GM12878 (cell line): ENCODE results near the gene TRIM38. TPM values are rescaled to one million over a fixed set of nuclear protein-coding genes. Genes with fewer than 3 reads are reported as not detected.

Source experiments
- ATAC-seq: fragments of 200-7000 bp; cut with Tn5 transposase; 3 replicates; pipeline ENCODE4 v1.9.1; 2020; ENCODE audit warnings: mild to moderate bottlenecking, moderate library complexity
- BruUV-seq: library from RNA; stranded (reverse); fragments of 400-500 nt; replicated peaks from 2 replicates; lab custom pipeline; 2021; lab: Mats Ljungman, UMichigan
- CTCF ChIA-PET: fragments of 300-600 bp; sonication (Branson Sonifier 250); formaldehyde crosslinking; extraction: SDS; loops from one replicate; lab custom pipeline; 2021; ENCODE audit warnings: inconsistent platforms; lab: Yijun Ruan, JAX
- POLR2A ChIA-PET: fragments of 350-600 bp; formaldehyde crosslinking; extraction: SDS; loops from one replicate; lab custom pipeline; 2021; ENCODE audit warnings: inconsistent platforms; lab: Charles Lee
- RAD21 ChIA-PET: fragments of 300-600 bp; sonication (Branson Sonifier 250); formaldehyde crosslinking; loops from one replicate; lab custom pipeline; 2023; ENCODE audit warnings: antibody characterized with exemption; ENCODE audit not compliant: unreplicated experiment; lab: Charles Lee
- SMC1A ChIA-PET: fragments of 300-600 bp; sonication (Branson Sonifier 250); formaldehyde crosslinking; loops from one replicate; lab custom pipeline; 2023; ENCODE audit not compliant: unreplicated experiment, uncharacterized antibody; lab: Charles Lee
- DNase-seq: peaks from one replicate; pipeline ENCODE4 v3.0.0-alpha.2; 2011; ENCODE audit warnings: low read depth, low spot score
- FAIRE-seq: peaks from 3 replicates; lab custom pipeline; 2011; peaks lifted over from hg19 to GRCh38; lab: Jason Lieb, UNC
- H2AFZ ChIP-seq: 2 replicates; pipeline ENCODE4 v1.6.0; 2011; ENCODE audit warnings: low read depth, low read length, control low read depth; ENCODE audit not compliant: control insufficient read depth
- H3K27ac ChIP-seq: 2 replicates; pipeline ENCODE4 v1.5.1; 2011; ENCODE audit warnings: control low read depth; ENCODE audit not compliant: control insufficient read depth, insufficient read depth
- H3K27me3 ChIP-seq, 2 experiments: replicated peaks in 1 of 2; 2 replicates each; pipeline versions ENCODE4 v1.6.0 to v1.6.1; 2011; ENCODE audit warnings: low read length in 1 of 2; ENCODE audit not compliant: control insufficient read depth in 2 of 2, insufficient read depth in 2 of 2
- H3K36me3 ChIP-seq, 2 experiments: 2 replicates each; pipeline ENCODE4 v1.5.1; 2011; ENCODE audit warnings: low read length in 1 of 2; ENCODE audit not compliant: control insufficient read depth in 2 of 2, insufficient read depth in 2 of 2
- H3K4me1 ChIP-seq: 2 replicates; pipeline ENCODE4 v1.6.1; 2011; ENCODE audit warnings: mild to moderate bottlenecking, low read length, moderate library complexity, mixed read lengths; ENCODE audit not compliant: control insufficient read depth, insufficient read depth
- H3K4me2 ChIP-seq: 2 replicates; pipeline ENCODE4 v1.6.0; 2011; ENCODE audit warnings: control low read depth; ENCODE audit not compliant: control insufficient read depth, insufficient read depth
- H3K4me3 ChIP-seq: fragments of 200-600 bp; sonication (generic); 2 replicates; pipeline ENCODE4 v1.5.1; 2016
- H3K79me2 ChIP-seq: 2 replicates; pipeline ENCODE4 v1.6.0; 2011; ENCODE audit warnings: low read length; ENCODE audit not compliant: control insufficient read depth, insufficient read depth
- H3K9ac ChIP-seq: 2 replicates; pipeline ENCODE4 v1.8.0; 2011; ENCODE audit warnings: low read length, control low read depth, mixed read lengths; ENCODE audit not compliant: control insufficient read depth, insufficient read depth
- H3K9me3 ChIP-seq: replicated peaks from 3 replicates; pipeline ENCODE4 v1.5.1; 2011; ENCODE audit warnings: mild to moderate bottlenecking, low read length; ENCODE audit not compliant: control insufficient read depth, insufficient read depth
- H4K20me1 ChIP-seq: 2 replicates; pipeline ENCODE4 v1.6.0; 2011; ENCODE audit not compliant: control insufficient read depth, insufficient read depth
- ATF2 ChIP-seq: IDR thresholded peaks from 2 replicates; pipeline ENCODE4 v1.6.1; 2012; ENCODE audit warnings: low read length, inconsistent platforms
- CBFB ChIP-seq: IDR thresholded peaks from 2 replicates; pipeline ENCODE4 v1.6.1; 2016; ENCODE audit warnings: antibody characterized with exemption, low read depth
- CHD2 ChIP-seq: IDR thresholded peaks from 2 replicates; pipeline ENCODE4 v1.6.1; 2011; ENCODE audit warnings: low read depth, low read length, improper control_type of control experiment, borderline replicate concordance
- CUX1 ChIP-seq: IDR thresholded peaks from 2 replicates; pipeline ENCODE4 v1.6.1; 2012; ENCODE audit warnings: improper control_type of control experiment, low read depth, low read length; ENCODE audit not compliant: insufficient replicate concordance
- EZH2 ChIP-seq: IDR thresholded peaks from 2 replicates; pipeline ENCODE4 v1.6.1; 2012; ENCODE audit warnings: low read depth, mild to moderate bottlenecking, control low read depth, inconsistent platforms, low read length, borderline replicate concordance; ENCODE audit not compliant: control insufficient read depth
- IRF4 ChIP-seq: IDR thresholded peaks from 2 replicates; pipeline ENCODE4 v1.6.1; 2011; ENCODE audit warnings: low read depth, low read length
- MYB ChIP-seq: fragments of 150-350 bp; IDR thresholded peaks from 2 replicates; pipeline ENCODE4 v1.6.1; 2014; ENCODE audit warnings: mild to moderate bottlenecking, low read depth, low read length, borderline replicate concordance
- PML ChIP-seq: IDR thresholded peaks from 2 replicates; pipeline ENCODE4 v1.6.1; 2012; ENCODE audit warnings: low read length, inconsistent platforms
- RELA ChIP-seq: fragments of 450-650 bp; IDR thresholded peaks from 2 replicates; pipeline ENCODE4 v1.8.0; 2014; ENCODE audit warnings: borderline replicate concordance; ENCODE audit not compliant: partially characterized antibody
- SMARCA5 ChIP-seq: fragments of 450-650 bp; IDR thresholded peaks from 2 replicates; pipeline ENCODE4 v1.6.1; 2017; ENCODE audit warnings: mild to moderate bottlenecking
- TBL1XR1 ChIP-seq: IDR thresholded peaks from 2 replicates; pipeline ENCODE4 v1.6.1; 2012; ENCODE audit warnings: low read depth, low read length, improper control_type of control experiment
- YBX1 ChIP-seq: fragments of 450-650 bp; IDR thresholded peaks from 2 replicates; pipeline ENCODE4 v1.6.1; 2016; ENCODE audit warnings: antibody characterized with exemption
- ZBTB4 ChIP-seq: fragments of 450-650 bp; formaldehyde crosslinking; IDR thresholded peaks from 2 replicates; pipeline ENCODE4 v1.4.0; 2022; ENCODE audit warnings: mild to moderate bottlenecking, moderate library complexity
- WGBS: methylation state at CpG from one replicate; pipeline ENCODE4 v1.1.6; 2016; ENCODE audit warnings: low lambda C conversion rate; ENCODE audit not compliant: insufficient replicate concordance, insufficient coverage; ENCODE audit errors: missing lambda C conversion rate; 5-methylcytosine and 5-hydroxymethylcytosine counted together
- in situ Hi-C: fragments of 300-500 bp; cut with MboI; formaldehyde crosslinking; loops from 9 replicates; pipeline ENCODE4 v1.14.3; 2018; ENCODE audit warnings: mixed read lengths
- intact Hi-C: fragments of 100-400 bp; cut with micrococcal nuclease; formaldehyde crosslinking; loops from one replicate; pipeline ENCODE4 v1.14.2; 2022; ENCODE audit not compliant: unreplicated experiment
- polyA plus RNA-seq, 11 experiments: library from polyadenylated mRNA; depleted of rRNA in 4 of 11; unstranded in 6 of 11; stranded (reverse) in 5 of 11; fragments of >200 nt; fragmentation: Nextera tagmentation in 4 of 11; fragmentation: Illumina TruSeq in 1 of 11; extraction: Ambion mirVana in 4 of 11; extraction: Trizol in 1 of 11; gene quantifications; 1 replicate in 1 of 11; 2 replicates in 10 of 11; pipeline versions ENCODE4 v1.2.1 to v1.2.3, GENCODE V29; 2011 to 2016; ENCODE audit warnings: inconsistent platforms in 2 of 11, missing spikeins in 2 of 11, low read depth in 1 of 11
- total RNA-seq, 4 experiments: library from RNA; depleted of rRNA in 3 of 4; stranded (reverse); fragments of >200 nt in 3 of 4; fragmentation: Illumina TruSeq in 1 of 4; extraction: Trizol in 1 of 4; gene quantifications; 2 replicates each; pipeline versions ENCODE4 v1.2.1 to v1.2.3, GENCODE V29; 2013 to 2021

TRIM38 gene
- total and polyA plus RNA-seq, 10 of the 15 experiments (the other 5 are each of a cell fraction or from before 2014, with no cell fraction given), result 4.5 to 14.7 (median 11.1) TPM

DNA sequence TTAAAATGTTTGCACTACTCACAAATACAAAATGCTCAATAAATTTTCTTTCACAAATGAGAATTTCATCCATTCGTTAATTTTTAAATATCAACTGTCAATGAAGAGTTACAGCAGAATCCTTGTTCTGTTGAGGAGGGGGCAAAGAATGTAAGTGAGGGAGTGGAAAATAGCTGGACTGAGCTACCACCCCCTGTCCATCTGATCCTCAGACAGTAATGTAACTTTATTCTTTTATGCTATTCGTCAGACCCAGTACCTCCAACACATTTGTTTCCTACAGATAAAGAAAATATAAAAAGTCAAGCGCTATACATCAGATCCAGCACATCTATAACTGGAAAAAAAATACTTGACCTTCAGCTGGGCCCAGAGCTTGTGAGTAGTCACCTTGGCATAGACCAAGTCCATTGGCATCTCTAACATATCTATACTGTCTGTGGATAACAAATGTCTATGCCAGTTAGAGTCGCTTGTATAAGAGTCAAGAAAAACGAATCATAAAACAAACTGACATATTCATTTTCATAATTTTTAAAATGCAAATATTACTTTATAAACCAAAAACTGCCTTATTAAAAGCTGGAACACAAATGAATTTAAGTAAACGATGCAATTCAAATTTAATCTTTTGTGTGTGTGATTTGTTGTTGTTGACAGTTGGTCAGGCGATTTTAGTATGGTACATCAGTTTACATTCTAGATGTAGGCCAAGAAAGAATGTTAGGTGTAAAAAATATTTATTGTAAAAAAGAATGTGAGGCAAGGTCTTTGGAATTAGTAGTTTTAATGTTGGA, 67.5 kb downstream of the TRIM38 start:
- CTCF ChIA-PET, result interaction anchor here (0.8 to 12.3 kb wide), 8 partner anchors 9 to 312 kb away, joined by 3 to 117 read pairs (median 10); a partner anchor contains a TSS
- Histone ChIP-seq H3K9ac (peak overlapping the region; percentile 45), H3K36me3 (no peaks in the 10 kb centered on the region), H3K9me3 (no peaks in the 10 kb centered on the region), H3K27ac (peak overlapping the region; percentile 95), H3K79me2 (no peaks in the 10 kb centered on the region)
- no peak for ATAC-seq
- no peak for FAIRE-seq
- in situ Hi-C loops, result loop anchor here (5.0 kb wide), 3 partner anchors 1117 to 1862 kb away; a partner anchor contains a TSS
- SMC1A ChIA-PET, result interaction anchor here (0.8 to 4.4 kb wide), 5 partner anchors 8 to 310 kb away, joined by 3 to 39 read pairs (median 3); a partner anchor contains a TSS
- 62% methylated on average over 7 of the region's 7 CpGs for WGBS
- TF ChIP-seq MYB (no peak), CHD2 (no peak), TBL1XR1 (no peak), RELA (no peak), SMARCA5 (no peak), YBX1 (no peak), ZBTB4 (CRISPR knock-in tag) (no peak), CBFB (no peak), PML (no peak), IRF4 (no peak), ATF2 (no peak), CUX1 (no peak), EZH2 (no peak)
- TF ChIP-seq, all 136 proteins: peak for 0
- no TSS peak for BruUV-seq
- Histone ChIP-seq H4K20me1 (no peaks in the 10 kb centered on the region), H3K27me3 (no peaks in the 10 kb centered on the region), H2AFZ (no peak overlapping the region), H3K4me3 (peak overlapping the region; percentile 4; the same call in 1 of the 2 replicates), H3K4me1 (peaks cover 9% of the 10 kb centered on the region), H3K4me2 (peak overlapping the region; percentile 50)
- DNase-seq, result no peak
- intact Hi-C loops, result loop anchor here (2.0 to 10.0 kb wide), 5 partner anchors 127 to 1095 kb away; partner anchors contain the start of gene RIPOR2
- ChIA-PET POLR2A (interaction anchor here (0.6 to 9.8 kb wide), 10 partner anchors 9 to 1863 kb away, joined by 3 to 128 read pairs (median 5); partner anchors contain the start of gene TRIM38), RAD21 (interaction anchor here (0.8 to 6.0 kb wide), 2 partner anchors 13 to 67 kb away, joined by 3 to 38 read pairs; a partner anchor contains a TSS)
